Hypothalamus (tissue), 51 donors: ENCODE data around the gene VRK1.

Experiments
- DNase-seq, 51 donors: peaks; one replicate each; lab custom pipeline; 2025; lab: John Stamatoyannopoulos, UW

The VRK1 gene

DNA sequence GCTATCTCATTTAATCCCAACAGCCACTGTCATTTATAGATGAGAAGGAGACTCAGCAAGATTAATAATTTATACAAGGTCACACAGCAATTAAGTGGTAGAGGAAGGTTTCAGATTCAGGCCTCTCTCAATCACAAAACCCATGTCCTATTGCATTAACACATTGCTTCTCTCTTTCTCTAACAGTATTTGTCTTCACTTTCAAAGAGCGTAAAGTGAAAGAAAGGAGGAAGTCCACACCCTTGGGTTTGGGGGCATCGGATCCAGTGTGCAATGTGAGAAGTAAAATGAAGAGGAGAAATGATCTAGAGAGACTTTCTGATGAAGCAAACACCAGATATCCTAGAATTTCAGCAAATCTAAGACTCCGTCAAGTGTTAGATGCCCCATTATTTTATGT, 7.0 kb upstream of the VRK1 start:
- no peak for DNase-seq

DNA sequence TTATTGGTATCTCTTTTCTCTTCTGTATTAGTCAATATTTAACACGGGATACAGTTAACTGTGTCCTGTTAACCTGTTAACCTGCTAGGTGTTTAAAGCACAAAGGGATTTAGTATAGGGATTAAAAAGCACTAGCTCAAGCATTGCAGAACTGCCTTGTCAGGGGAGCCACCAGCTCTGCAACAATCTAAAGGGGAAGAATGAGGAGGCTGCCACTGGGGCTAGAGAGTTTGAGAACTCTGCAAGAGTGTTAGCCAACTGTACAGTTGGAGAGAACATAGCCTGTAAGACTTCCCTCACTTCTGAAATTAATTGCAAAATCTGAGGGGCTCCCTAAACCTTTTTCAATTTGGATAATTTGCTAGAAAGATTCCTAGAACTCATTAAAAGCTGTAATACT, 6.5 kb upstream of the VRK1 start:
- no peak for DNase-seq

DNA sequence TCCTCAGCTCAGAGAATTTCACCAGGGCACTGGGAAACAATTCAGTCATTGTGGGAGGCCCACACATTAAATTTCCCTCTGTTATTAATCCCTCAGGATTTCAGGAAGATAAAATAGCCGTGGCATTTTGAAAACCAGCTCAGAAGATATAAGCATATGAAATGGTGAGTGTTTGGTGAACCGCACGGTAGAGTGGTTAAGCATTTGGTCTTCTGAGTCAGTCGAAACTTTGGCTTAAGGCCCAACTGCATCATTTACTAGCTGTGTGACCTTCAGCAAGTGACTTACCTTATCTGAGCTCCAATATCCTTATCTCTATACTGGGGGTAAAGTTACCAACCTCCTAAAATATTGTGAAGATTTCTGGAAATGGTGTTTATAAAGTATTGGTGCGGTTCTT, 5.2 kb upstream of the VRK1 start:
- no peak for DNase-seq

DNA sequence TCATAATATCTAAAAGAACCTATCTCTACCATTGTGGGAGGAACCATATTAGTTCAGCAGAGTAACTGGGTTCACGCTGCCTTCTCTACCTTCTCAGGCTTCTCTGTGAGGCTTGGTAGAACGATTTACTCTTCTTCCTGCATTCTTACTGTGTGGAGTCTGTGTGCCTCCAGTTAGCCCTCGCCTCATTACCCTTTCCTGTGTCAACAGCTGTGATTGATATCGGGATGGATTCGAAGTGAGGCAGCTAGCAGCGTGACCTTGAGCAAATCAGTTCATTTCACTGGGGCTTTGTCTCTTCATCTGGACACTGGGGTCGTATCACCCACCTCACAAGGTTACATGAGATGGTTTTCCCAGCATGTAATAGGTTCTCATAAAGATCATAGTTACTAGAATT, 4.6 kb upstream of the VRK1 start:
- DNase-seq = no peak

DNA sequence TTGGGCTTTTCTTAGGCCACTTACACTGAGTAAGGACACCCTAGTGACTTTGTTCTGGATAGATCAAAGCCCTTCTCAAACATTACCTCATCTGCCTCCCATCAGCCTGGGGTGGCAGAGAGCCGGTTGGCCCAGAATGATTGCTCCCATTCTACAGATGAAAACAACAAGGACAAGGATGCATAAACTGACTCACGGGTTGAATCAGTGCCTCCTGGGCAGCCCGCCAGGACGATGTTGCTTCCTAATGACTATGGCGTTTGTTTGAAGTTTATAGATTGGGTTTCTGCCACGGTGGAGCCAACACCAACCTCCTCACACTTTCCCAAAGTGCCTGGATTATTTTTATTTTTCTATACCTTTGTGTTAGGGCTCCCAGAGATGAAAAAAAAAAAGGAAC, 3.6 kb upstream of the VRK1 start:
- no peak for DNase-seq

DNA sequence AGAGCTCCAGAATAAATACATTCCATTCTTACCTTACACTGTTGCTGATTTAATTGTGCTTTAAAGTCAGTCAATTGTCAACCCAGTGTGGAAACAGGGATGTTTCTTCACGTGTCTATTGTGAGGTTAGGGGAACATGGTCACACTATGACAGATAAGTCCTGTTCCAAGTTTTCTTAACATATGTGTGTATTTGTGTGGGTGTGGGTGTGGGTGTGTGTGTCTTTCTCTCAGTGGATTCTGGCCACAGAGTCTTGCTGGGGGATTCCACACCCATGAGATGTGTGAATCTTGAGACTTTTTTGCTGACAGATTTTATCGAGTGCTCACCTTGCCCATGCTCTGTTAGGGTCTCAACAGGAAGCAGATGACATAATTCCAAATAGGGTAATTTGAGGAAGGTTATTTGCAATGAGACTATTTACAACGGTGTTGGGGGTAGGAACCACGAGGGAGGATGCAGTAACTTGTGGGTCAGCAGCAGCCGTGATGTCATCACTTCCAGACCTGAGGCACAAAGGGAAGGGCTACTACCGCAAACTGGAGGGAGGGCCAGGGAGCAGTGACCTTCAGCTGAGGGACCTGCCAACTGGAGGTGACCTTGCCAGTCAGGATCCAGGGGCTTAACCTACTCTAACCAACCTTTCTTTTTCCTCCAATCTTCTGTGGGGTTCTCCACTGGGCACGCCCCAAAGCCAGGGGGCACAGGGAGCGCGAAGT, 1.9 kb upstream of the VRK1 start:
- no peak for DNase-seq

DNA sequence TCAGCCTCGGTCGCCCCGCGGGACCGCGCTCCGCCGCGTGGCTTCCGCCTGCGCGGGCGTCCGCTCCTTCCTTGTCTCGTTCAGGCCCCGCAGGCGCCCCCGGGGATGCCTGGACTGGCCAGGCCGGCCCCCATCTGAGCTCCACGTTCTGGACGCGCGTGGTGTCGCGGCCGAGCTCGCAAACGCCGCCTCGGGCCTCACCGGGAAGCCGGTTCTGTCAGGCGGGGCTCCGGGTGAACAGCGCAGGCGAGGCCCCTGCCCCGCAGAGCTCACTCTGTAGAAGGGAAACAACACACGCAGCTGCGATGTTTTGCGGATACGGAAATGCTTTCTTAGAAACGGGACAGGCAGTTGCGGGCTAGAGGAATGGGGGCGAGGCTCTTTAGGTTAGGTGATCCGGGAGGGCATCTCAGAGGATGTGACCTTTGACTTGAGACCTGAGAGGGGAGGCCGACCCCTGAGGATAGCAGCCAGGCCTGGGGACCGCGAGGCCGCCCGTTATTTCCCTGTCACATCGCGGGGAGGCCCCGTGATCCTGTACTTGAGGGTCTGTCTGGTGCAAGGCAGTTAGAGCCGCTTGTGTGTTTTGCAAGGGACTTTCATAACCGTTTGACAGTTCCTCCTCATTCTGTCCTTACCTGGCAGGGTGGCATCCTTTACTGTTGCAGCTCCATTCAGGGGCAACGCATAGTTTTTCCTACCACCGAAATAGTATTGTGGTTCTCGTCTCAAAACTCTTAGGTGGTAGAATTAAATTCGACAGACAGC, 584 bp downstream of the VRK1 start:
- peak in 4 of 51 donors; percentile 24 to 61 (median 30) for DNase-seq

DNA sequence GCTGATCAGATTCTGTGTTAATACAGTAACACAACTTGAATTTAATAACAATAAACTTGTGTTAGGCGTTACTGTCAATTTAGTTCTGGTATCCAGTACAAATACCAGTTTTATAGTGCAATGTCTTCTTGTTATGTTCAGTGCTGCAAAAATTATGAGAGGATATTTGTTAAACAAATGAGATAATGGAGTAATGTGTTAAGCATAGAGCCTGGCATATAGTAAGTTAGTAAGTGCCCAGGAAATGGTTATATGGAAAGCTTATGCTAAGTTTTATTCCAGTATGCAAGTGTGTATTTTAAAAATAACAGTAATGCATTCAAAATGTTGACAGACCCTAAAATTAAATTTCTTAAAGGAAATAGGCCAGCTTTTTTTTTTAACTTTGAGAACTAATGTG, 1.8 kb downstream of the VRK1 start:
- no peak for DNase-seq

DNA sequence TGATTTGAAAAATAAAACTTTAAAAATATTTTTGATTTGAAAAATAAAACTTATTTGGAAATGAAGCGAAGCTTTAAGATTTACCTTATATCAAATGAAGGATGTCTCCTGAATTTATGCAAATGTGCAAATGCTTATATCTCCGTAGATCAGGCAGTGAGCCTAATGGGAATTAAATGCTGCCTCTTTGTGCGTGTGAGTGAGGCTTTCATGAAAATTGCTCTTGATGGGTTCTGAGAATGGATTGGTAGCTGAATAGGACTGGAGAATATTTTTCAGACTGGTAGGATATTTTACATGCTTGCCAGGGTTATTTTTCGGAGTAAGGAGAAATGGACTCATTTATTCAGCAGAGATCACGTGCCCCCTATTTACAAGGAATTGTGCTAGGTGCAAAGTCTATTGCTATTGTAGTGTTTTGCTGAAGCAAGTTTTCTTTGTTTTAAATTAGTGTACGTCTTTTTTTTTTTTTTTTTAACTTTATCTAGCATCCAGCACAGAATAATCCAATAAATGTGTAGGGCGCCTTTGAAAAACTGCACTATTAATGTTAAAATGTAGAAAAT, 2.4 kb downstream of the VRK1 start:
- no peak for DNase-seq

DNA sequence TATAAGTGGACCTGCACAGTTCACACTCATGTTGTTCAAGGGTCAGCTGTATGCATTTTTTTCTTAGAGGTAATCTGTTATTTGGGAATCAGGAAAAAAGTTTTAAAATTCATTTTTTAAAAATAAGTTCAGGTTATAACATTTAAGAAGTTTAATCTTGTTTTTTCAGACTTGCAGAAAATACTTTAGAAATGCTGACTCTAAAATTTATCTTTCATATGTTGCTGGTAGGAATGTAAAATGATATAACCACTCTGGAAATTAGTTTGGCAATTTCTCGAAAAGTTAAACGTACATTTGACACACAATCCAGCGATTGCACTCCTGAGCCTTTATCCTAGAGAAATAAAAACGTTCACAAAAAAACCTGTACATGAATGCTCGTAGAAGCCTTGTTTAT, 4.7 kb downstream of the VRK1 start:
- no peak for DNase-seq

DNA sequence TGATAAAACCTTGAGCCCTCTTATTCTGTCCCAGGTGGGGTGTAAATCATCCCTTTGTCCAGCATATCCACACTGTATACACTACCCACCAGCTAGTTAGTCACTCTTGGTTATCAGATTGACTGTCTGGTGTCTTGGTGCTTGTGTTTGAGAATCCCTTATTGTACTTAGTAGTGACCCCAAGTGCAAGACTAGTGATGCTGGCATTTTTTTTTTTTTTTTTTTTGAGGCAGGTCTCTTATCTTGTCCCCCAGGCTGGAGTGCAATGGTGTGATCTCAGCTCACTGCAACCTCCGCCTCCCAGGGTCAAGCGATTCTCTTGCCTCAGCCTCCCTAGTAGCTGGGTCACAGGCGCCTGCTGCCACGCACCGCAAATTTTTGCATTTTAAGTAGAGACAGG, 5.8 kb downstream of the VRK1 start:
- DNase-seq = no peak

DNA sequence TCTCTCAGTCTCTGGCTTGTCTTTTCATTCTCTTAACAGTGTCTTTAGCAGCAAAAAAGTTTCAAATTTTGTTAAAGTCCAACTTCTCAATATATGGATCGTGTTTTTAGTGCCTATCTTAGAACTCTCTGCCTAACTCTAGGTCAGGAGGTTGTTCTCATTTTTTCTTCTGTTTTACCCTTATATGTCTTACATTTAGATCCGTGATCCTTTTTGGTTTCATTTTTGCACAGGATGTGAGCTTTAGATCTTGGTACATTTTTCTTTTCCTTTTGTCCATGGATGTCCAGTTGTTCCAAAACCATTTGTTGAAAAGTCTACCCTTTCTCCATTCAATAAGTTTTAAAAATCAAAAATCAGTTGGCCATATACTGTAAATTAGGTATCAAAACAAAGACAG, 6.8 kb downstream of the VRK1 start:
- DNase-seq = no peak

DNA sequence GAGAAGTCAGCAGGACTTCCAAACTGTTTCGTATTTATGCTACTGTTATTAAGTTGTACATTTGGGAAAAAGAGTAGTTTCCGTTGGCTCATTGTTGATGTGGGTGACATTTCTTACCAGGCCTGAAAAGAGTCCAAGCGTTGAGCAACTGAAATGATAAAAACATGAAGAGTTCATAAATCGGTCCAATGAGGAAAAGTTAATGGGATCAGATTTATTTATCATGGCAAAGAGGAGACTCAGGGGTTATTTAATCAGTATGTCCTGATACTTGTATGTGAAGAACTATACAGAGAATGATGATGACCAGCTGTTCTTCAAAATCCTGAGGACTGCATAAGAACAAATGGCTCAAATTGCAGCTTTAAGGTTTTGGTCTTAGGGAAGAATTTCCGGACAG, 7.7 kb downstream of the VRK1 start:
- DNase-seq = no peak

DNA sequence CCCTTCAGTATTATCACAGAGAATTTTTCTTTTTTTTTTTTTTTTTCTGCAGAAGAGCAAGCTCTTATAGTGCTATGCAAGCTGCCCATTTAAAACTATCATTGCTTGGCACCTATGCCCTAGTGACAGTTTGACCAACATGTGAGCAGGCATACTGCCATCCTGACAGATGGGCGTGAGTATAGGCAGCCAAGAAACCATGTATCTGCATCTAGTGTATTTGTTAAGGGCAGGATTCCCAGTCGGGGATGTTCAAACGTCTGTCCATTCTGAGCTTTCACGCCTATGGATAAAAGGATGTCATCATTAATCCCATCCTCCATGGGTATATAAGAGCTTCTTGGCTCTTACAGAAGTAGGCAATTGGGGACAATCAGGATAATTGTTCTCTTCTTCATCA, 8.8 kb downstream of the VRK1 start:
- no peak for DNase-seq

DNA sequence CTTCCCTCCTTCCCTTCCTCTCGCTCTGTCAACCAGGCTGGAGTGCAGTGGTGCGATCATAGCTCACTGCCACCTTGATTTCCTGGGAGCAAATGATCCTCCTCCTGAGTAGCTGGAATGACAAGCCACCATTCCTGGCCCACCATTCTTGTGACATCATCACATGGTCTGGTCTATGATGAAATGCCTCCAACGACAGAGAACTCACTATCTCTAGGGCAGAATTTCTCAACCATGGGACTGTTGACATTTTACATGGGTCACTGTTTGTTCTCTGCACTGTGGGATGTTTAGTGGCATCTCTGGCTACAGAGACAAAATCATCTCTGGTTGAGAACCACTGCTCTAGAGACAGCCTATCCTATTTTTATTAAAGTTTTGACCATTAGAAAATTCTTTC, 9.7 kb downstream of the VRK1 start:
- DNase-seq = no peak

DNA sequence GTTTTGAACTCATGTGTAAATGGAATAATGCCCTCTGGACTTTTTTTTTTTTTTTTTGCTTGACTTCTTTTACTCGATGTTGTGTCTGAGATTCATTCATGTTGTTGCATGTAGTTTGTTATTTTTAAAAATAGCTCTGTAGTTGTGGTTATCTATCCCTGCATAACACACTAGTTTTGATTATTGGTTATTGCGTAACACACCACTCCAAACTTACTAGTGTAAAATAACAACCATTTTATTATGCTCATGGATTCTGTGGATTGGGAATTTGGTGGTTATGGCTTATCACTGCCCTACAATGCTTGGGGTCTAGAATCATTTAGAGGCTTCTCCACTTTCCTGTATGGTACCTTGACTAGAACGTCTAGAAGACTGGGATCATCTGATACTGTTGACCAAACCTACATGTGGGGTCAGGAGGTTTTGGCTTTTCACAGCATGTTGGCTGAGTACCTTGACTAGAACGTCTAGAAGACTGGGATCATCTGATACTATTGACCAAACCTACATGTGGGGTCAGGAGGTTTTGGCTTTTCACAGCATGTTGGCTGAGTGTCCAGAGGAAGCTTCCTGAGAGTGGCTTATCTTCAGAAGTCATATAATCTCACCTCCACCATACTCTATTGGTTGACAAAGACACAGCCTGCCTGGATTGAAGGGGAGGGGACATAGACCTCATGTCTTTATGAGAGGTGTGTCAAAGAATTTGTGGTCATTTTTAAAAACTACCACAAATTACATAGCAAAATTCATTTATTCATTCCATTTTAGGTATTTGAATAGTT, 11.6 kb downstream of the VRK1 start:
- no peak for DNase-seq

DNA sequence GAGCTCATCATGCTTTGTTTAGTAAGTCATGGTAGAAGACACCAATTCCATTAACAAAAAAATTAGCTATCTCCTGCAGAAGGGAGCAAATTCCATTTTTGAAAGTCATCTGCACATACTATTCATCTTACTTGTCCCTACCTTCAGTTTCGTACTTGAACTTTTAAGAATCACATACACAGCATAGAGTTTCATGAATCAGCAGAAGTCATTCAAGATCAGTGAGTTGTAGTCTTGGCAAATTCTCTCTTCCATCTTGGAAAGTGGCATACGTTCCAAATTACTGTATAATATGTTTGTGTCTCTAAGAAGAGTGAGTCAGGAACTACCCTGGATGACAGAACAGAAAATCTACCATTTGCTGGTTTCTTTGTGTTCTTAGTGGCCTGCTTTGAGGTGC, 14.1 kb downstream of the VRK1 start:
- DNase-seq = no peak

DNA sequence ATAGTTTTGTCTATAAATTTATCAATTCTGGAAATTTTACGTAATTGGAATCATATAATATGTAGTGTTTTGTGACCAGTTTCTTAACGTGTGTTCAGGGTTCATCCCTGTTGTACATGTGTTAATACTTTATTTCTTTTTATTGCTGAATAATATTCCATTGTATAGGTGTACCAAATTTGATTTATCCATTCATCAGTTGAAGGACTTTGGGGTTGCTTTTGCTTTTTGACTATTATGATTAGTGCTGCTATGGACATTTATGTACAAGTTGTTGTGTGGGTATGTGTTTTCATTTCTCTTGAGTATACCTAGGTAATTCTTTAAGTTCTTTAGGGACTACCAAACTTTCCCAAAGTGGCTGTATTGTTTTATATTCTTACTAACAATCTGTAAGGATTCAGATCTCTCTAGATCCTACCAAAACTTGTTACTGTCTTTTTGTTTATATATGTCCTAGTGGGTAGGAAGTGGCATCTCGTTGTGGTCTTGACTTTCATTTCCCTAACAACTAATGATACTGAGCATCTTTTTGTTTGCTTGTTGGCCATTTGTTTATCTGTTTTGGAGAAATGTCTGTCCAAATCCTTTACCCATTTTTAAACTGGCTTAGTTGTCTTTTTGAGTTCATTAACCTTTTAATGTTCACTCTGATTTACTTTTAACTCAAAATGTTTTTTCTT, 14.9 kb downstream of the VRK1 start:
- no peak for DNase-seq

DNA sequence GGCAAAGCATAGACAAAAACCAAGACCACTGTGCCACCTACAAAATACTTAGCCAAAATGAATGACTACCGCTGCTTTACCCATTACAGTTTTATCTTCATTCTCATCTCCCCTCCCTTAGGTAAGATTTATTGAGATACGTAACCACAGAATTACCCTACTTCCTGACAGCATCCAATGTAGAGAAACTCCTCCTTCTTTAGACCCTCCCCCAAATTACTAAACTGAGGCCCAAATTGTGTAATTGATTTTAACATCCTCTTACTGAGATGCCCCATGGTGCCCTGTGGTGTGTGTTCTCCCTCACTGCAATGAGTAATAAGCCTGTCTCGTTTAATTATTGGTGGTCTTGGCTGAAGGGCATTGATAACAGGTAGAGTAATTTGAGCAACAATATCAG, 19.1 kb downstream of the VRK1 start:
- DNase-seq = no peak

DNA sequence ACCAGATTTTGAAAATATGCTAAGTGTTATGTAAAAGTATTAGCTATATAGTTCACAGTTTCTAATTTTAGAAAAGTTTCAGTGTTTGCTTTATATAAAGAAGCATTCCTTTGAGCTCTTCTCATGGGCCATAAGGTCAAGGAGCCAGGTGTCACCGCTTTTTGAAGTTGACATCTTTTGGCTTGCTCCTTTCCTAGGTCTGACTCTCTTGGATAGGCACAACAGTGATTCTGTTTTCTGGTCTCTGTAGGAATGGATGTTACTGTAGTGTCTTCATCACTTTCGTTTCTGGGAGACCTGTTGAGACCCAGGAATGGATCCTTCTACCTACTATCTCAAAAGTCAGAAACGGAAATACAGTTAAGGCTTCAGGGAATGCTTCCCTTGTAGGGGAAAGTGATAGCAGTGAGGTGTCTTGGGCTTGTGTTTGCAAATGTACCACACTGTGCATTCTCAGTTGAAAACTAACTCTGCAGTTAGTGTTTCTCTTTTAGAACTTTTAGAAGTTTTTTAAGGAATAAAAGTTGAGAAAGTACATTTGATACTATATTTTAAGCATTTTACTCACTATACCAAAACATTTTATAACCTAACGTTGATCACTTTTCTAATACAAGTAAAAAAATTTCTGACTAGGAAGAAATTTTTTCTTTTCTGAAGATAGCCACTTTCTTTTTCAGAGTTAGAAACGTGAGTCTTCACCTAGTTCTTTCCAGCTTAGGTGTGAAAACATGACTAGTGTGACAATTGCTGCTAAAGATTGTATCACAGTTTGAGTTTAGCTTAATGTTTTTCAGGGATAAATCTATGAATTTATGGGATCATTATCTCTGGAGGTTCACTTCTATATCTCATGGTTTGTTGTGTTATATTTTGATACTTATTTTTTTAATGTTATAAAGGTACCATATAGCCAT, 20.8 kb downstream of the VRK1 start:
- DNase-seq = no peak
